GM19452 (cell line): ENCODE results near the gene TRAPPC8.
"Not testable (repeated sequence)": the region's sequence is repeated elsewhere in the genome, so short reads cannot be mapped to it uniquely, and the experiment has no call there.

ENCODE experiments used
- ATAC-seq: cut with Tn5 transposase; IDR thresholded peaks from one replicate; pipeline ENCODE4 v1.9.1; 2021; ENCODE audit not compliant: unreplicated experiment

TRAPPC8 gene

GRCh38 chr18:31876707-31877106 is 66.2 kb downstream of the TRAPPC8 start:
- ATAC-seq, result no peak

- no peak for ATAC-seq
Measured at GRCh38 chr18:31875301-31875700, 67.6 kb downstream of the TRAPPC8 start.

- ATAC-seq, result no peak
Measured at GRCh38 chr18:31863103-31863502, 79.8 kb downstream of the TRAPPC8 start.

GRCh38 chr18:31860488-31860887 is 82.4 kb downstream of the TRAPPC8 start:
- ATAC-seq, result no peak

GRCh38 chr18:31857526-31858106 is 85.3 kb downstream of the TRAPPC8 start:
- no peak for ATAC-seq

- ATAC-seq, result no peak
Measured at GRCh38 chr18:31850844-31851243, 92.1 kb downstream of the TRAPPC8 start.

GRCh38 chr18:31840499-31840898 is 102.4 kb downstream of the TRAPPC8 start:
- no peak for ATAC-seq

- ATAC-seq, result no peak
Measured at GRCh38 chr18:31837879-31838278, 105.0 kb downstream of the TRAPPC8 start.

GRCh38 chr18:31835528-31836133 is 107.3 kb downstream of the TRAPPC8 start:
- no peak for ATAC-seq

GRCh38 chr18:31831903-31832302 is 111.0 kb downstream of the TRAPPC8 start:
- ATAC-seq, result no peak

GRCh38 chr18:31830686-31831085 is 112.2 kb downstream of the TRAPPC8 start:
- no peak for ATAC-seq

GRCh38 chr18:31828613-31829012 is 114.3 kb downstream of the TRAPPC8 start:
- ATAC-seq, result no peak

GRCh38 chr18:31826673-31827325 is 116.1 kb downstream of the TRAPPC8 start:
- ATAC-seq, result not testable (repeated sequence)

GRCh38 chr18:31825772-31826171 is 117.2 kb downstream of the TRAPPC8 start:
- no peak for ATAC-seq

- no peak for ATAC-seq
Measured at GRCh38 chr18:31821545-31822171, 121.3 kb downstream of the TRAPPC8 start.

GRCh38 chr18:31819925-31820229 is 123.1 kb downstream of the TRAPPC8 start:
- no peak for ATAC-seq

GRCh38 chr18:31819106-31819924 is 123.6 kb downstream of the TRAPPC8 start:
- ATAC-seq, result peak; percentile 67

- ATAC-seq, result no peak
Measured at GRCh38 chr18:31814132-31814531, 128.8 kb downstream of the TRAPPC8 start.

- ATAC-seq, result not testable (repeated sequence)
Measured at GRCh38 chr18:31810336-31811130, 132.4 kb downstream of the TRAPPC8 start.

- ATAC-seq, result not testable (repeated sequence)
Measured at GRCh38 chr18:31809049-31809448, 133.9 kb downstream of the TRAPPC8 start.
